Activated T-helper 1 cell treated with Interleukin-2 at 50 U/mL for 16 hours (primary cell): ENCODE results near the gene SART3.
A peak's percentile ranks its signal among the peaks of the same experiment; 100 is the strongest.
"Not testable (repeated sequence)": the region's sequence is repeated elsewhere in the genome, so short reads cannot be mapped to it uniquely, and the experiment has no call there.

Experiments used
- DNase-seq: peaks from one replicate; pipeline ENCODE4 v3.0.0-alpha.2; 2020; ENCODE audit warnings: low read depth

SART3 gene

GRCh38 chr12:108580531-108580930, 19.6 kb upstream of the SART3 start:
- no peak for DNase-seq

GRCh38 chr12:108578813-108579212, 17.8 kb upstream of the SART3 start:
- DNase-seq: no peak

GRCh38 chr12:108578264-108578663, 17.3 kb upstream of the SART3 start:
- no peak for DNase-seq

GRCh38 chr12:108577458-108577857, 16.5 kb upstream of the SART3 start:
- DNase-seq: no peak

- no peak for DNase-seq
Measured at GRCh38 chr12:108576660-108577234, 15.8 kb upstream of the SART3 start.

GRCh38 chr12:108575199-108575912, 14.4 kb upstream of the SART3 start:
- no peak for DNase-seq

- DNase-seq: not testable (repeated sequence)
Measured at GRCh38 chr12:108574276-108574675, 13.3 kb upstream of the SART3 start.

- DNase-seq: no peak
Measured at GRCh38 chr12:108573317-108573716, 12.3 kb upstream of the SART3 start.

GRCh38 chr12:108572166-108572790, 11.3 kb upstream of the SART3 start:
- DNase-seq: no peak

- no peak for DNase-seq
Measured at GRCh38 chr12:108571609-108572165, 10.7 kb upstream of the SART3 start.

GRCh38 chr12:108570743-108571608, 10.0 kb upstream of the SART3 start:
- DNase-seq: no peak

GRCh38 chr12:108568338-108569154, 7.6 kb upstream of the SART3 start:
- peak; percentile 43 for DNase-seq

GRCh38 chr12:108567406-108568337, 6.7 kb upstream of the SART3 start:
- DNase-seq: no peak

GRCh38 chr12:108566452-108566851, 5.5 kb upstream of the SART3 start:
- no peak for DNase-seq

- peak; percentile 49 for DNase-seq
Measured at GRCh38 chr12:108565976-108566375, 5.0 kb upstream of the SART3 start.

- DNase-seq: no peak
Measured at GRCh38 chr12:108565146-108565545, 4.2 kb upstream of the SART3 start.

GRCh38 chr12:108564724-108565123, 3.8 kb upstream of the SART3 start:
- no peak for DNase-seq

GRCh38 chr12:108563804-108564151, 2.8 kb upstream of the SART3 start:
- no peak for DNase-seq

GRCh38 chr12:108563136-108563803, 2.3 kb upstream of the SART3 start:
- DNase-seq: peak; percentile 72
